Aorta (tissue), 5 donors: ENCODE data around the gene PCDHGB4. TPM values are rescaled to one million over a fixed set of nuclear protein-coding genes. Genes with fewer than 3 reads are reported as not detected.
"Not testable (repeated sequence)": the region's sequence is repeated elsewhere in the genome, so short reads cannot be mapped to it uniquely, and the experiment has no call there.

Source experiments
- ATAC-seq: fragments of 200-7000 bp; cut with Tn5 transposase; one replicate; pipeline ENCODE4 v1.9.1; 2022; ENCODE audit warnings: moderate library complexity; ENCODE audit not compliant: low FRiP score
- DNase-seq, 2 donors: peaks; one replicate each; pipeline ENCODE4 v3.0.0-alpha.2; 2020
- H3K27ac ChIP-seq, 2 donors: one replicate each; pipeline ENCODE4 v1.5.1; 2013; ENCODE audit warnings: low read length in 2 of 2, mild to moderate bottlenecking in 2 of 2, moderate library complexity in 2 of 2, control low read depth in 1 of 2, inconsistent platforms in 1 of 2, low read depth in 1 of 2
- H3K27me3 ChIP-seq, 2 donors: one replicate each; pipeline ENCODE4 v1.6.1; 2013; ENCODE audit warnings: control low read depth in 1 of 2, low read length in 1 of 2, mild to moderate bottlenecking in 1 of 2, moderate library complexity in 1 of 2; ENCODE audit not compliant: insufficient read depth in 2 of 2, control insufficient read depth in 1 of 2
- H3K36me3 ChIP-seq, 2 donors: one replicate each; pipeline ENCODE4 v1.6.1; 2013; ENCODE audit warnings: control low read depth in 1 of 2, low read length in 1 of 2, mild to moderate bottlenecking in 1 of 2; ENCODE audit not compliant: insufficient read depth in 2 of 2, control insufficient read depth in 1 of 2
- H3K4me1 ChIP-seq, 2 donors: one replicate each; pipeline ENCODE4 v1.6.1; 2013; ENCODE audit warnings: low read length in 2 of 2, control low read depth in 1 of 2, mild to moderate bottlenecking in 1 of 2, moderate library complexity in 1 of 2; ENCODE audit not compliant: insufficient read depth in 2 of 2, control insufficient read depth in 1 of 2
- H3K4me3 ChIP-seq, 2 donors: one replicate each; pipeline ENCODE4 v1.5.1; 2013; ENCODE audit warnings: low read length in 2 of 2, control low read depth in 1 of 2, mild to moderate bottlenecking in 1 of 2
- H3K9me3 ChIP-seq: one replicate; pipeline ENCODE4 v1.6.1; 2013; ENCODE audit warnings: mild to moderate bottlenecking, low read length; ENCODE audit not compliant: control insufficient read depth
- WGBS, 2 donors: extraction: QIAGEN DNeasy Blood & Tissue Kit; methylation state at CpG; one replicate each; pipeline ENCODE4 v1.1.7; 2013; 5-methylcytosine and 5-hydroxymethylcytosine counted together
- intact Hi-C, 2 donors: fragments of 100-400 bp; cut with DNase I; formaldehyde crosslinking; loops; one replicate each; pipeline versions ENCODE4 v1.14.2 to v1.15.0; 2022
- long read RNA-seq, 2 donors: library from polyadenylated mRNA; unstranded; transcript quantifications; one replicate each; pipeline ENCODE4 v2.0.0, GENCODE V29; 2020 to 2021
- polyA plus RNA-seq, 2 donors: library from polyadenylated mRNA; stranded (reverse); fragments of 200-250 nt; gene quantifications; one replicate each; pipeline ENCODE4 v1.2.3, GENCODE V29; 2013
- total RNA-seq, 2 donors: library from RNA; stranded (reverse); fragmentation: NEBNext Ultra II Directional; extraction: Animal tissue kit (Norgen Biotek cat#: 25700); gene quantifications; one replicate each; pipeline ENCODE4 v1.2.1, GENCODE V29; 2021
- donor health status: healthy with polysubstance abuse.
- donor health status: Bipolar disorder and iron deficiency.
- donor health status: DM: no; HTN: no; CAD: no.
- donor health status: DM: no; HTN: no; CAD: no.
- donor health status: DM: yes; HTN: yes; CAD: no.

Gene PCDHGB4
- total RNA-seq: 10 to 100 TPM in 1 of 2 donors, 1 to 10 TPM in 1; 7.3 to 10.1 TPM
- polyA plus RNA-seq: 1 to 10 TPM in 1 of 2 donors, under 1 TPM in 1; 0.50 to 2.7 TPM
- long read RNA-seq, donor 1, full-length matches to known transcripts: 3 of 3 reads
- long read RNA-seq, donor 1, partial matches to known transcripts: 0 of 3 reads
- long read RNA-seq, donor 1, other reads (novel, unspliced or antisense): 0 of 3 reads
- long read RNA-seq, donor 2, full-length matches to known transcripts: 3 of 3 reads
- long read RNA-seq, donor 2, partial matches to known transcripts: 0 of 3 reads
- long read RNA-seq, donor 2, other reads (novel, unspliced or antisense): 0 of 3 reads

DNA sequence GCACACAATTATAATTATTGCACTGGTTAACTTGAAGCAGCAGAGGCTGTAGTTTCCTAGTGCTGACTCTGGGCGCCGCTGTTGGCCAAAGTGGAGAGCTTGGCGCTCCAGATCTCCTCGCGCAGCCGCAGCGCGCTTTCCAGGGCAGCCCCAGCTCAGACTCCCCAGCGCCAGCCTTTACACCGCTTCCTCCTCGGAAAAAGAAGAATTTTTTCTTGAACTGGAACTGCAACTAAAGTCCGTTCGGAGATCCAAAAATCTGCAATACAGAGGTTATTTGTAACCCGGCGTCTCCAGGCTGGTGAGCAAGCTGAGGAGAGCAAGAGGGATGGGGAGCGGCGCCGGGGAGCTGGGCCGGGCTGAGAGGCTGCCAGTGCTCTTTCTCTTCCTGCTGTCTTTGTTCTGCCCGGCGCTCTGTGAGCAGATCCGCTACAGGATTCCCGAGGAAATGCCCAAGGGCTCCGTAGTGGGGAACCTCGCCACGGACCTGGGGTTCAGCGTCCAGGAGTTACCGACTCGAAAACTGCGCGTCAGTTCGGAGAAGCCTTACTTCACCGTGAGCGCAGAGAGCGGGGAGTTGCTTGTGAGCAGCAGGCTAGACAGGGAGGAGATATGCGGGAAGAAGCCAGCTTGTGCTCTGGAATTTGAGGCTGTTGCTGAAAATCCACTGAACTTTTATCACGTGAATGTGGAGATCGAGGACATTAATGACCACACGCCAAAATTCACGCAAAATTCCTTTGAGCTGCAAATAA lies at the start of gene PCDHGB4:
Gene PCDHGB4, plus strand, starts transcription at position 142 of the 755 bp plus-strand sequence. Its CDS starts 187 bp downstream, at position 329.
- intact Hi-C loops, H3K36me3 ChIP-seq, H3K4me3 ChIP-seq, ATAC-seq, H3K27me3 ChIP-seq, H3K4me1 ChIP-seq, H3K27ac ChIP-seq: not testable (repeated sequence)
- peaks cover 36% of the 10 kb centered on the region for H3K9me3 ChIP-seq
- DNase-seq: peak in 1 of 2 donors; percentile 74
- WGBS, 2 donors: 7 to 12% methylated on average over 17 to 22 of the region's 40 CpGs

DNA sequence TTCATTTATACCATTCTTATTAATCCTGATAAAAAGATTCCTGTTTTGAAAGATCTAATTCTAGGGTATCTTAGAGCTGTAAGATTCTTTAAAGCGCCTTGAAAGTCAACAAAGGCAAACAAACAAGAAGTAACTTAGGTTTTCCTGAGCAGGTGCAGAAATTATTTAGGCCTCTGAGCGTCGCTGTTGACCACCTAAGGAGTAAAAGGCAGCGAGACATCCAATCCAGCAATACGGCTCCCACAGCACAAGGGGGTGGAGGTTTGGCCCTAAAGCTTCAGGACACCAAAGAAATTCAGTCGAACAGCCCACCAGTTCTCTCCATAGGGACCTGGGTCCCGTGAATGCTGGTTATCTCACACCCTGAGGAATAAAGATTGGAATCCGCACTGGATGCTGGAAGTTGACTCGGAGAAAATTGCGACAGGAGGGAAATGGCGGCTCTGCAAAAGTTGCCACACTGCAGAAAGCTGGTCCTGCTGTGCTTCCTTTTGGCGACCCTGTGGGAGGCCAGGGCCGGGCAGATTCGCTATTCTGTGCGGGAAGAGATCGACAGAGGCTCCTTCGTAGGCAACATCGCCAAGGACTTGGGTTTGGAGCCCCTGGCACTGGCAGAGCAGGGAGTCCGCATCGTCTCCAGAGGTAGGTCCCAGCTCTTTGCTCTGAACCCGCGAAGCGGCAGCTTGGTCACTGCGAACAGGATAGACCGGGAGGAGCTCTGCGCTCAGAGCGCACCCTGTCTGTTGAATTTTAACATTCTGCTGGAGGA lies 48.8 kb upstream of the PCDHGB4 start, which contains the start of gene PCDHGA2:
Gene PCDHGA2, plus strand, starts transcription at position 223 of the 769 bp plus-strand sequence.
- Histone ChIP-seq H3K9me3 (peaks cover 26% of the 10 kb centered on the region), H3K27me3 (peaks cover 0 to 1% of the 10 kb centered on the region in 2 donors)

GRCh38 chr5:141340781-141341354 lies 46.6 kb upstream of the PCDHGB4 start:
- H3K36me3 ChIP-seq, H3K27ac ChIP-seq, H3K4me1 ChIP-seq, H3K27me3 ChIP-seq, intact Hi-C loops, DNase-seq, ATAC-seq: not testable (repeated sequence)
- Histone ChIP-seq H3K9me3 (peaks cover 38% of the 10 kb centered on the region), H3K4me3 (peak overlapping the region in 1 of 2 donors; percentile 15)
- WGBS, 2 donors: 38 to 57% methylated on average over 30 to 45 of the region's 45 CpGs

More for the DNA sequence above, 48.8 kb upstream of the PCDHGB4 start, which contains the start of gene PCDHGA2:
- Histone ChIP-seq H3K4me3 (no peak within 1 kb of the TSS), H3K4me1 (no peaks in the 10 kb centered on the region), H3K36me3 (no peaks in the 10 kb centered on the region), H3K27ac (no peak within 1 kb of the TSS)
- no peak for DNase-seq
- WGBS, 2 donors: 4 to 9% methylated on average over 27 of the region's 27 CpGs
- intact Hi-C loops: loop anchor here in 1 of 2 donors (5.0 kb wide), 1 partner anchor 224 kb away; no protein-coding TSS in a partner anchor
- peak; percentile 68 for ATAC-seq

GRCh38 chr5:141342773-141343172 lies 44.7 kb upstream of the PCDHGB4 start:
- Histone ChIP-seq H3K4me1 (no peaks in the 10 kb centered on the region), H3K27me3 (peaks cover 0 to 1% of the 10 kb centered on the region in 2 donors), H3K36me3 (no peaks in the 10 kb centered on the region), H3K27ac (no peak overlapping the region), H3K4me3 (no peak overlapping the region), H3K9me3 (peaks cover 42% of the 10 kb centered on the region)
- WGBS, 2 donors: 9 to 24% methylated on average over 1 of the region's 1 CpG
- DNase-seq (no peak), ATAC-seq (no peak)
- intact Hi-C loops: no loop called here

DNA sequence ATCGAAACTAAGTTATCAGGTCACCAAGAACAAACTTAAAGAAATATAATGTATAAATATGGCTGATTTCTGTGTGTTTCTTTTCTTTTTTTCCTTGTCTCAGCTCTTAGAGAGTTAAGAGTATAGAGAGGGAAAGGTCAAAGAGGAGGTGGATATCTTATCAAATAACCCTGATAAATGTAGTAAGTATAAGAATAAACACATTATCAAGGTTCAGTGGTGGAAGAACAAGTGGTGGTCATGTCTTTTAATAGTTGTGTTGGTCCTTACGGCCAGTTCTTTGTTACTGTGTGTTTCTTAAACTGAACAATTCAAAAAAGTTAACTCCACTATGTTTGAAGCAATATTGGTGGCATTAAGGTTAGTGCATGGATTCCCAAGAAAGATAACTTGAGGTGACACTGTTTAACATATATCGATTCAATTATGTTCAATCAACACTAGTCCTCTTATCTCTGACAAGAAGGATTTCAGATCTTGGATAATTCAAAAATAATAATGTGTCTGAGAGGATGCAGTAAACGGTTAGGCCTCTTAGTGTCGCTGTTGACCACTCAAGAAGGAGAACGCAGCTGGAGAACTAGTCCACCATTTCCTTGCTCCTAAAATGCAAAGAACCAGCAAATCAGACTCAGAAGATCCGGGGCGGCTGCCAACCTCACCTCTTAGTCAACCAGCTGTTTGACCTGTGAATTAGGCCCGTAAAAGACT lies 44.1 kb upstream of the PCDHGB4 start, which contains the start of gene PCDHGA3:
Gene PCDHGA3, plus strand, starts transcription at position 588 of the 711 bp plus-strand sequence. CDS start 205 bp downstream, outside the sequence.
- WGBS, 2 donors: 23 to 25% methylated on average over 9 of the region's 9 CpGs
- ATAC-seq (no peak), DNase-seq (no peak)
- Histone ChIP-seq H3K9me3 (peaks cover 40% of the 10 kb centered on the region), H3K4me3 (peak within 1 kb of the TSS; percentile 29 to 35), H3K27ac (no peak within 1 kb of the TSS), H3K27me3 (peaks cover 0 to 1% of the 10 kb centered on the region in 2 donors), H3K36me3 (no peaks in the 10 kb centered on the region), H3K4me1 (no peaks in the 10 kb centered on the region)
- intact Hi-C loops: no loop called here

DNA sequence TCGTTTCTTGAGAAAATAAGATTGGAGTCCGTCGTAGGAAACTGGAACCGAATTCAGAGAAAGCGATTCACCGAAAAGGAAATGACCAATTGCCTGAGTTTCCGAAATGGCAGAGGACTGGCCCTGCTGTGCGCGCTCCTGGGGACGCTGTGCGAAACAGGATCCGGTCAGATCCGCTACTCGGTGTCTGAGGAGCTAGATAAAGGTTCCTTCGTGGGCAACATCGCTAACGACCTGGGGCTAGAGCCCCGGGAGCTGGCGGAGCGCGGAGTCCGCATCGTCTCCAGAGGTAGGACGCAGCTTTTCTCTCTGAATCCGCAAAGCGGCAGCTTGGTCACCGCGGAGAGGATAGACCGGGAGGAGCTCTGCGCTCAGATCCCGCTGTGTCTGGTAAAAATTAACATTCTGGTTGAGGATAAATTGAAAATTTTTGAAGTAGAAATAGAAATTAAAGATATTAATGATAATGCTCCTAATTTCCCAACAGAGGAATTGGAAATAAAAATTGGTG lies 43.5 kb upstream of the PCDHGB4 start:
- intact Hi-C loops: no loop called here
- no peaks in the 10 kb centered on the region for H3K36me3 ChIP-seq
- DNase-seq: no peak
- H3K27me3 ChIP-seq: peaks cover 0 to 1% of the 10 kb centered on the region in 2 donors
- H3K4me3 ChIP-seq: peak overlapping the region; percentile 29 to 35
- peaks cover 36% of the 10 kb centered on the region for H3K9me3 ChIP-seq
- WGBS, 2 donors: 19 to 23% methylated on average over 31 of the region's 31 CpGs
- ATAC-seq: no peak
- no peaks in the 10 kb centered on the region for H3K4me1 ChIP-seq
- H3K27ac ChIP-seq: no peak overlapping the region

DNA sequence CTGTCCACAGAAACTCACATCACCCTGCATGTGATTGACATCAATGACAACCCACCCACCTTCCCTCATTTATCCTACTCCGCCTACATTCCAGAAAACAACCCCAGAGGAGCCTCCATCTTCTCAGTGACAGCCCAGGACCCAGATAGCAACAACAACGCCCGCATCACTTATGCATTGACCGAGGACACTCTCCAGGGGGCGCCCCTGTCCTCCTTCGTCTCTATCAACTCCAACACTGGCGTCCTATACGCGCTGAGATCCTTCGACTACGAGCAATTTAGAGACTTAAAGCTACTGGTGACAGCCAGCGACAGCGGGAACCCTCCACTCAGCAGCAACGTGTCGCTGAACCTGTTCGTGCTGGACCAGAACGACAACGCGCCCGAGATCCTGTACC lies 42.2 kb upstream of the PCDHGB4 start:
- ATAC-seq (no peak), DNase-seq (no peak)
- WGBS, 2 donors: 26 to 33% methylated on average over 20 of the region's 20 CpGs
- peaks cover 0 to 1% of the 10 kb centered on the region in 2 donors for H3K27me3 ChIP-seq
- H3K4me3 ChIP-seq: no peak overlapping the region
- intact Hi-C loops: no loop called here
- no peak overlapping the region for H3K27ac ChIP-seq
- no peaks in the 10 kb centered on the region for H3K4me1 ChIP-seq
- H3K9me3 ChIP-seq: peaks cover 36% of the 10 kb centered on the region
- no peaks in the 10 kb centered on the region for H3K36me3 ChIP-seq
